Measurements from ENCODE around the gene CLDND2.

- TF ChIP-seq, protein P1, sequence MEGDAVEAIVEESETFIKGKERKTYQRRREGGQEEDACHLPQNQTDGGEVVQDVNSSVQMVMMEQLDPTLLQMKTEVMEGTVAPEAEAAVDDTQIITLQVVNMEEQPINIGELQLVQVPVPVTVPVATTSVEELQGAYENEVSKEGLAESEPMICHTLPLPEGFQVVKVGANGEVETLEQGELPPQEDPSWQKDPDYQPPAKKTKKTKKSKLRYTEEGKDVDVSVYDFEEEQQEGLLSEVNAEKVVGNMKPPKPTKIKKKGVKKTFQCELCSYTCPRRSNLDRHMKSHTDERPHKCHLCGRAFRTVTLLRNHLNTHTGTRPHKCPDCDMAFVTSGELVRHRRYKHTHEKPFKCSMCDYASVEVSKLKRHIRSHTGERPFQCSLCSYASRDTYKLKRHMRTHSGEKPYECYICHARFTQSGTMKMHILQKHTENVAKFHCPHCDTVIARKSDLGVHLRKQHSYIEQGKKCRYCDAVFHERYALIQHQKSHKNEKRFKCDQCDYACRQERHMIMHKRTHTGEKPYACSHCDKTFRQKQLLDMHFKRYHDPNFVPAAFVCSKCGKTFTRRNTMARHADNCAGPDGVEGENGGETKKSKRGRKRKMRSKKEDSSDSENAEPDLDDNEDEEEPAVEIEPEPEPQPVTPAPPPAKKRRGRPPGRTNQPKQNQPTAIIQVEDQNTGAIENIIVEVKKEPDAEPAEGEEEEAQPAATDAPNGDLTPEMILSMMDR (IDR thresholded peaks at IDR 0.05): no peak
- TF ChIP-seq POLR2A (IDR thresholded peaks at IDR 0.05): no peak
Observed at GRCh38 chr19:51354103-51354741, 14.6 kb downstream of the CLDND2 start.

Measured in esophagus squamous epithelium (tissue), 4 donors.